Heart left ventricle (tissue), 16 donors: ENCODE results near the gene ATXN2. TPM values are rescaled to one million over a fixed set of nuclear protein-coding genes. Genes with fewer than 3 reads are reported as not detected.

ENCODE experiments used
- ATAC-seq, 4 donors: fragments of 200-7000 bp; cut with Tn5 transposase; one replicate each; pipeline ENCODE4 v1.9.1; 2020 to 2022; ENCODE audit warnings: moderate library complexity in 4 of 4, mild to moderate bottlenecking in 3 of 4, moderate number of reproducible peaks in 1 of 4
- DNase-seq, 5 donors: peaks; one replicate each; pipeline ENCODE4 v3.0.0-alpha.2; 2020
- H3K27ac ChIP-seq, 12 donors: fragments of 200-600 bp; sonication (generic) in 4 of 12; one replicate each; pipeline versions ENCODE4 v1.5.0 to v1.8.0; 2016 to 2022; ENCODE audit warnings: mild to moderate bottlenecking in 2 of 12
- H3K27me3 ChIP-seq, 9 donors: fragments of 200-600 bp; sonication (generic) in 2 of 9; one replicate each; pipeline versions ENCODE4 v1.5.1 to v1.8.0; 2016 to 2022; ENCODE audit warnings: mild to moderate bottlenecking in 3 of 9
- H3K36me3 ChIP-seq, 9 donors: fragments of 200-600 bp; sonication (generic) in 2 of 9; one replicate each; pipeline versions ENCODE4 v1.5.0 to v1.8.0; 2018 to 2022; ENCODE audit warnings: mild to moderate bottlenecking in 2 of 9
- H3K4me1 ChIP-seq, 12 donors: fragments of 200-600 bp; sonication (generic) in 4 of 12; one replicate each; pipeline versions ENCODE4 v1.5.0 to v1.8.0; 2016 to 2022; ENCODE audit warnings: mild to moderate bottlenecking in 3 of 12
- H3K4me3 ChIP-seq, 12 donors: fragments of 200-600 bp; sonication (generic) in 4 of 12; one replicate each; pipeline versions ENCODE4 v1.5.0 to v1.8.0; 2017 to 2022; ENCODE audit warnings: mild to moderate bottlenecking in 9 of 12, moderate library complexity in 4 of 12
- H3K9me3 ChIP-seq, 12 donors: fragments of 200-600 bp; sonication (generic) in 4 of 12; one replicate each; pipeline versions ENCODE4 v1.5.0 to v1.8.0; 2016 to 2022; ENCODE audit warnings: mild to moderate bottlenecking in 1 of 12
- CTCF ChIP-seq, 12 donors: fragments of 200-600 bp; sonication (generic) in 4 of 12; IDR thresholded peaks; one replicate each; pipeline versions ENCODE4 v1.5.0 to v1.8.0; 2018 to 2022; ENCODE audit warnings: antibody characterized with exemption in 12 of 12, mild to moderate bottlenecking in 5 of 12
- POLR2A ChIP-seq, 2 donors: fragments of 450-650 bp; IDR thresholded peaks; one replicate each; pipeline ENCODE4 v1.6.1; 2017; ENCODE audit warnings: antibody characterized with exemption in 2 of 2, mild to moderate bottlenecking in 2 of 2, moderate library complexity in 2 of 2
- WGBS, 4 donors: extraction: QIAGEN DNeasy Blood & Tissue Kit in 2 of 4; methylation state at CpG; one replicate each; pipeline versions ENCODE4 v1.1.5 to v1.1.7; 2013 to 2018; 5-methylcytosine and 5-hydroxymethylcytosine counted together
- intact Hi-C, 10 donors: fragments of 100-400 bp; cut with DNase I; formaldehyde crosslinking; loops; one replicate each; pipeline versions ENCODE4 v1.11.1 to v1.14.2; 2022
- polyA plus RNA-seq, 2 donors: library from polyadenylated mRNA; stranded (reverse); fragments of 200-250 nt; gene quantifications; one replicate each; pipeline ENCODE4 v1.2.3, GENCODE V29; 2013
- total RNA-seq, 9 donors: library from RNA; depleted of rRNA in 2 of 9; stranded (reverse); fragments of >200 nt in 2 of 9; fragmentation: NEBNext Ultra II Directional in 3 of 9; extraction: Animal tissue kit (Norgen Biotek cat#: 25700) in 3 of 9; gene quantifications; one replicate each; pipeline versions ENCODE4 v1.1.0 to v1.2.4, GENCODE V29; 2016 to 2023
- donor health status: ischemic (EF 13 %, LVEDD 7.1; RV severe dilation, severe dysfunction).
- donor health status: healthy with polysubstance abuse.
- donor health status: DM: no; HTN: yes; CAD: no.
- donor health status: DM: no; HTN: no; CAD: no.
- donor health status: ischemic (EF 25% LVEDD 6.9; RV normal size, moderate dysfunction).
- donor health status: ischemic (EF 25% LVEDD 5.7; RV mildly dilated, moderate dysfunction).
- donor health status: healthy.
- donor health status: DM: yes; HTN: yes; CAD: no.
- donor health status: ischemic (EF 35%, LVEDD 5.7; RV mildly dilated, moderate dysfunction).
- donor health status: nonischemic (EF 11% LVEDD 7.7; RV severe dilation, severe dysfunction).
- donor health status: DM: yes; HTN: yes; CAD: no.
- donor health status: PGD.
- donor health status: ischemic (EF 29% LVEDD 5.4; RV normal size, mild dysfunction).
- donor health status: nonischemic (EF 23%, LVEDD 6.1; RV moderate dilation, normal function).

Gene ATXN2
- total and polyA plus RNA-seq, 11 donors: 23.6 to 59.3 (median 46.8) TPM

GRCh38 chr12:111435661-111436201 lies 163.4 kb downstream of the ATXN2 start:
- Histone ChIP-seq H3K27me3 (no peaks in the 10 kb centered on the region), H3K9me3 (no peaks in the 10 kb centered on the region), H3K4me1 (peaks cover 22 to 100% (median 98%) of the 10 kb centered on the region in 12 donors), H3K27ac (peak overlapping the region; percentile 58 to 94 (median 86)), H3K36me3 (peaks cover 0 to 12% (median 0%) of the 10 kb centered on the region in 9 donors), H3K4me3 (no peak overlapping the region)
- TF ChIP-seq CTCF (IDR thresholded peaks at IDR 0.05): no peak
- peak in 1 of 5 donors; percentile 34 for DNase-seq
- 67 to 72% (median 70%) methylated on average over 16 of the region's 16 CpGs for WGBS, 4 donors
- peak in 3 of 4 donors; percentile 0 to 4 (median 0) for ATAC-seq
- intact Hi-C loops: no loop called here

GRCh38 chr12:111434680-111435338 lies 164.3 kb downstream of the ATXN2 start:
- H3K4me3 ChIP-seq: peak overlapping the region in 10 of 12 donors; percentile 7 to 43 (median 20)
- intact Hi-C loops: no loop called here

GRCh38 chr12:111434049-111434448 lies 165.1 kb downstream of the ATXN2 start:
- intact Hi-C loops: no loop called here
- DNase-seq: no peak
- no peak for ATAC-seq
- Histone ChIP-seq H3K27me3 (no peaks in the 10 kb centered on the region), H3K27ac (peak overlapping the region; percentile 58 to 94 (median 86)), H3K4me3 (peak overlapping the region in 8 of 12 donors; percentile 16 to 43 (median 22)), H3K4me1 (peaks cover 22 to 100% (median 98%) of the 10 kb centered on the region in 12 donors), H3K9me3 (no peaks in the 10 kb centered on the region), H3K36me3 (peaks cover 0 to 9% (median 0%) of the 10 kb centered on the region in 9 donors)
- 21 to 38% (median 30%) methylated on average over 3 of the region's 3 CpGs for WGBS, 4 donors
- no peak for TF ChIP-seq POLR2A (IDR thresholded peaks at IDR 0.05)

More at GRCh38 chr12:111434680-111435338, 164.3 kb downstream of the ATXN2 start:
- no peaks in the 10 kb centered on the region for H3K9me3 ChIP-seq
- H3K27ac ChIP-seq: peak overlapping the region; percentile 58 to 94 (median 86)
- no peaks in the 10 kb centered on the region for H3K27me3 ChIP-seq
- TF ChIP-seq CTCF (IDR thresholded peaks at IDR 0.05) (no peak), POLR2A (IDR thresholded peaks at IDR 0.05) (no peak)
- peaks cover 22 to 100% (median 98%) of the 10 kb centered on the region in 12 donors for H3K4me1 ChIP-seq
- H3K36me3 ChIP-seq: peaks cover 0 to 12% (median 0%) of the 10 kb centered on the region in 9 donors
- DNase-seq: peak; percentile 73 to 85 (median 82)
- peak; percentile 75 to 80 (median 78) for ATAC-seq
- 8 to 22% (median 17%) methylated on average over 15 to 18 of the region's 18 CpGs for WGBS, 4 donors

- 70 to 79% (median 77%) methylated on average over 6 of the region's 6 CpGs for WGBS, 4 donors
- intact Hi-C loops: no loop called here
Measured at GRCh38 chr12:111431772-111432171, 167.3 kb downstream of the ATXN2 start.

More at GRCh38 chr12:111431772-111432171, 167.3 kb downstream of the ATXN2 start:
- Histone ChIP-seq H3K27me3 (no peaks in the 10 kb centered on the region), H3K27ac (peak overlapping the region; percentile 6 to 95 (median 89)), H3K9me3 (no peaks in the 10 kb centered on the region), H3K36me3 (peaks cover 0 to 11% (median 0%) of the 10 kb centered on the region in 9 donors), H3K4me1 (peaks cover 25 to 100% (median 97%) of the 10 kb centered on the region in 12 donors), H3K4me3 (no peak overlapping the region)
- ATAC-seq (no peak), DNase-seq (peak in 1 of 5 donors; percentile 8)
- no peak for TF ChIP-seq POLR2A (IDR thresholded peaks at IDR 0.05)
- no peak for TF ChIP-seq CTCF (IDR thresholded peaks at IDR 0.05)
